ENCODE data around the gene CORO6. TPM values are rescaled to one million over a fixed set of nuclear protein-coding genes. Genes with fewer than 3 reads are reported as not detected.
A peak's percentile ranks its signal among the peaks of the same experiment; 100 is the strongest.

CORO6 gene
- total RNA-seq, 1 donor from 2014 or later, result 6.7 TPM

- no peaks in the 10 kb centered on the region for H3K27me3 Mint-ChIP-seq (ENCODE audit: low read depth)
- H3K27ac Mint-ChIP-seq (ENCODE audit: unreplicated experiment), result peak overlapping the region; percentile 74
- H3K4me1 Mint-ChIP-seq (ENCODE audit: low read depth), result peaks cover 35% of the 10 kb centered on the region
- peaks cover 8% of the 10 kb centered on the region for H3K36me3 Mint-ChIP-seq (ENCODE audit: low read depth)
- H3K4me3 Mint-ChIP-seq (ENCODE audit: unreplicated experiment), result no peak overlapping the region
- TF ChIP-seq, protein P1, sequence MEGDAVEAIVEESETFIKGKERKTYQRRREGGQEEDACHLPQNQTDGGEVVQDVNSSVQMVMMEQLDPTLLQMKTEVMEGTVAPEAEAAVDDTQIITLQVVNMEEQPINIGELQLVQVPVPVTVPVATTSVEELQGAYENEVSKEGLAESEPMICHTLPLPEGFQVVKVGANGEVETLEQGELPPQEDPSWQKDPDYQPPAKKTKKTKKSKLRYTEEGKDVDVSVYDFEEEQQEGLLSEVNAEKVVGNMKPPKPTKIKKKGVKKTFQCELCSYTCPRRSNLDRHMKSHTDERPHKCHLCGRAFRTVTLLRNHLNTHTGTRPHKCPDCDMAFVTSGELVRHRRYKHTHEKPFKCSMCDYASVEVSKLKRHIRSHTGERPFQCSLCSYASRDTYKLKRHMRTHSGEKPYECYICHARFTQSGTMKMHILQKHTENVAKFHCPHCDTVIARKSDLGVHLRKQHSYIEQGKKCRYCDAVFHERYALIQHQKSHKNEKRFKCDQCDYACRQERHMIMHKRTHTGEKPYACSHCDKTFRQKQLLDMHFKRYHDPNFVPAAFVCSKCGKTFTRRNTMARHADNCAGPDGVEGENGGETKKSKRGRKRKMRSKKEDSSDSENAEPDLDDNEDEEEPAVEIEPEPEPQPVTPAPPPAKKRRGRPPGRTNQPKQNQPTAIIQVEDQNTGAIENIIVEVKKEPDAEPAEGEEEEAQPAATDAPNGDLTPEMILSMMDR (IDR thresholded peaks at IDR 0.05), result no peak
- peaks cover 2% of the 10 kb centered on the region for H3K9me3 Mint-ChIP-seq (ENCODE audit: low read depth)
- DNase-seq (ENCODE audit: low spot score), result no peak
Measured at GRCh38 chr17:29665481-29665810, 42.7 kb upstream of the CORO6 start.

DNA sequence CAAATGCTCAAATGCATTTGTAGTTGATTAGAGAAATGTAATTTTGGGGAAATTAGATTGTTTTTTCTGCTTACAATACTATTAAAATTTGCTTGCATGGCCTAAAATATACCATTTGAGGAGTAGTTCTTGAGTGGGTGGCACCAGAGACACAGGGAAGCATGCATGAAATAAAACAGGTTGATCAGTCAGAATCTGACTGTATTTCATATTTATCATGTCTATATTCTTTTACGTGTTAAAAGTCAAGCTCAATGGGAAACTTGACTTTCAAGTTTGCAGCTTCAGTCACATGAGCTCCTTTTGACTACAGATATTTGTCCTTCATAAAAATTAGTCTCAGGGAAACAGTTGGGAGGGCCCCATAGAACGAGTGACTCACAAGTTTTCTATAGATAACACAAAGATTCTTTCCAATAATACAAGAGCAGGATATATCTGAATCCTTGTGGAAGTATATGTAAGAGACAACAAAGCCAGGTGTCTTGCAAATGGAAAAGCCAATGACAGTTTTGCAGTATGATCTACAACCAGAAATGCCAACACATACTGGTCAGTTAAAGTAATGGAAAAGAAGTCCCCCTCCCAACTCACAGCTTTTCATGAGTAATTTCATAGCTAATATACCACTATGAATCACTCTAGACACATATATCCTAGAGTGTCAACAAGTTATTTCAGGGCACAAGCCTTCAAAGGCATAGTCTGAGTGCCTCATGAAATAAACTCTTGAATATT, 42.2 kb upstream of the CORO6 start:
- peaks cover 35% of the 10 kb centered on the region for H3K4me1 Mint-ChIP-seq (ENCODE audit: low read depth)
- no peaks in the 10 kb centered on the region for H3K27me3 Mint-ChIP-seq (ENCODE audit: low read depth)
- no peak overlapping the region for H3K4me3 Mint-ChIP-seq (ENCODE audit: unreplicated experiment)
- H3K36me3 Mint-ChIP-seq (ENCODE audit: low read depth), result peaks cover 8% of the 10 kb centered on the region
- no peak for DNase-seq (ENCODE audit: low spot score)
- peak overlapping the region; percentile 74 for H3K27ac Mint-ChIP-seq (ENCODE audit: unreplicated experiment)
- H3K9me3 Mint-ChIP-seq (ENCODE audit: low read depth), result peaks cover 2% of the 10 kb centered on the region
- TF ChIP-seq, protein P1 (IDR thresholded peaks at IDR 0.05), result no peak

- Mint-ChIP-seq H3K27ac (ENCODE audit: unreplicated experiment) (peak overlapping the region; percentile 42), H3K36me3 (ENCODE audit: low read depth) (peaks cover 8% of the 10 kb centered on the region), H3K27me3 (ENCODE audit: low read depth) (no peaks in the 10 kb centered on the region), H3K4me3 (ENCODE audit: unreplicated experiment) (no peak overlapping the region), H3K4me1 (ENCODE audit: low read depth) (peaks cover 35% of the 10 kb centered on the region), H3K9me3 (ENCODE audit: low read depth) (peaks cover 2% of the 10 kb centered on the region)
- TF ChIP-seq, protein P1 (IDR thresholded peaks at IDR 0.05), result no peak
- DNase-seq (ENCODE audit: low spot score), result no peak
Measured at GRCh38 chr17:29663155-29663554, 40.4 kb upstream of the CORO6 start.

GRCh38 chr17:29661213-29661612, 38.5 kb upstream of the CORO6 start:
- H3K4me3 Mint-ChIP-seq (ENCODE audit: unreplicated experiment), result no peak overlapping the region
- H3K9me3 Mint-ChIP-seq (ENCODE audit: low read depth), result peaks cover 2% of the 10 kb centered on the region
- TF ChIP-seq, protein P1 (IDR thresholded peaks at IDR 0.05), result no peak
- H3K27me3 Mint-ChIP-seq (ENCODE audit: low read depth), result no peaks in the 10 kb centered on the region
- H3K27ac Mint-ChIP-seq (ENCODE audit: unreplicated experiment), result no peak overlapping the region
- H3K4me1 Mint-ChIP-seq (ENCODE audit: low read depth), result peaks cover 35% of the 10 kb centered on the region
- peaks cover 11% of the 10 kb centered on the region for H3K36me3 Mint-ChIP-seq (ENCODE audit: low read depth)
- DNase-seq (ENCODE audit: low spot score), result no peak

- Mint-ChIP-seq H3K36me3 (ENCODE audit: low read depth) (peaks cover 14% of the 10 kb centered on the region), H3K4me3 (ENCODE audit: unreplicated experiment) (no peak overlapping the region), H3K27ac (ENCODE audit: unreplicated experiment) (no peak overlapping the region), H3K27me3 (ENCODE audit: low read depth) (no peaks in the 10 kb centered on the region), H3K4me1 (ENCODE audit: low read depth) (peaks cover 20% of the 10 kb centered on the region), H3K9me3 (ENCODE audit: low read depth) (peaks cover 2% of the 10 kb centered on the region)
- no peak for DNase-seq (ENCODE audit: low spot score)
- TF ChIP-seq, protein P1 (IDR thresholded peaks at IDR 0.05), result no peak
Measured at GRCh38 chr17:29659155-29659554, 36.4 kb upstream of the CORO6 start.
